ENCODE results near the gene PHYKPL.
"Not testable (repeated sequence)": the region's sequence is repeated elsewhere in the genome, so short reads cannot be mapped to it uniquely, and the experiment has no call there.

PHYKPL gene

DNA sequence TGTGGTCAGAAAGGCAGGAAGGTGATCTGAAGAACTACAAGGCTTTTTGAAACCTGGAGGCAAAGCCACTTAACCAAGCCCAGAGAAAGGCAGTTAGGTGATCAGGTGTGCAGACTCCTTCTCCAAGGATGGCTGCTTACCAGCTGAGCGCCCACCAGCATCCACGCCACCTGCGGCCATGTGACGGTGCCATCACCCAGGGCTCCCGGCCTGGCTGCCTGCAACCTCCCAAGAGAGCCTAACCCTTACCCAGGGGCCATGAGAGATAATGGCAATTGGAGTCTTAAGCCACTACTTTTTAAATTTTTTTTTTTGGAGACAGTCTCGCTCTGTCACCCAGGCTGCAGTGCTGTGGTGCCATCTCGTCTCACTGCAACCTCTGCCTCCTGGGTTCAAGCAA is 33.1 kb upstream of the PHYKPL start:
- DNase-seq (ENCODE audit: insufficient read length, low spot score) (no peak), FAIRE-seq (no peak)

DNA sequence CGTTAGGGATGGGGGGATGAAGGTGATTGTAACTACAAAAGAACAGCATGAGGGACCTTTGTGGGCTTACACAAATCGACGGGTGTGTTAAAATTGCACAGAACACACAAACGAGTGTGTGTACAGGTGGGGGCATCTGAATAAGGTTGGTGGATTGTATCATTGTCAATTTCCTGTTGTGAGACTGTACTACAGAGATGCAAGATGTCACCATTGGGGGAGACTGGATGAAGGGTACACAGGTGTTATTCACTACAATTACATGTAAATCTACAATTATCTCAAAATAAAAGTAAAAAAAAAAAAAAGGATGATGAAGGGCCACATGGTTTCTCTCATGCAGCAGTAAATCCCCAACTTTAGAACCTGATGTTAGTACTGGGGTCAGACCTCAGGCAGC is 31.4 kb upstream of the PHYKPL start:
- DNase-seq (ENCODE audit: insufficient read length, low spot score) (no peak), FAIRE-seq (no peak)

DNA sequence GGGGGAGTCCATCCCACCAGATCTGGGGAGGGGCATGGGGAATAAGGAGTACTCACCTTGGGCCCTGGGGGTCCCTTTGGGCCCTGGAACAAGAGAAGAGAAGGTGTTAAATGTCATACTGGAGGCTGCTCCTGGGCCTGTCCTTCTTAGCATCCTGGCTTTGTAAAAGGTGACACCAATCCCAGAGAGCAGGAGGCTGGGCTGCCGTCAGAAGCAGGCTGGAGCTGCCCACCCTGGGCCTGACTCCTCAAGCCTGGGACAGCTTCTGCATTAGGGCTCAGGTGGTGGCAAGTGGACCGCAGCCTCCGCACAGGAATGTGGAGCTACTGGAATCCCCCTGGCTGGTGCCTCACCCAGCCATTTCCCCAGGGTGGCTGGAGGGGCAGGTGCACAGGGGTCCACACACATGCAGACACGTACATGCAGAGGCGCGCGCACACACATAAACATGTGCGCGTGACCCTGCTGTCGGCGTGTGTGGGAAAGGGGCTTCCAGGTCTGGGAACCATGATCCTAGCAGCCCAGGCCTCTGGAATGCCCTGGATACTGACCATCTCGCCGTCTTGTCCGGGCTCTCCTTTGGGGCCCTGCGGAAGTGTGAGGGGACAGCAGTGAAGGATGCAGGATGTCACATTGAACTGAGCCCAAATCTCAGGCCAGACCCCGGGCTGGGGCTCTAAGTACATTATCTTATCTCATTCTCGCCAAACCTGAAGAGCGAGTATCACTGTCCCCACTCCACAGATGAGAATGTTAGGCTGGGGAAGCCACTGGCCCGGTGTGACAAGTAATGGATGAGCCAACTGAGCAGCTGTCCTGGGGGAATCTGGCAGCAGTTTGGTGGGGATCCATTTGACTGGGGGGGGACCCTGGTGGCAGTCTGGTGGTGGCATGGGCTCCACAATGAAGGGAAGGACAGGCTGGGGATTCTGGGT is 29.3 kb upstream of the PHYKPL start:
- DNase-seq (ENCODE audit: insufficient read length, low spot score): no peak
- no peak for FAIRE-seq

DNA sequence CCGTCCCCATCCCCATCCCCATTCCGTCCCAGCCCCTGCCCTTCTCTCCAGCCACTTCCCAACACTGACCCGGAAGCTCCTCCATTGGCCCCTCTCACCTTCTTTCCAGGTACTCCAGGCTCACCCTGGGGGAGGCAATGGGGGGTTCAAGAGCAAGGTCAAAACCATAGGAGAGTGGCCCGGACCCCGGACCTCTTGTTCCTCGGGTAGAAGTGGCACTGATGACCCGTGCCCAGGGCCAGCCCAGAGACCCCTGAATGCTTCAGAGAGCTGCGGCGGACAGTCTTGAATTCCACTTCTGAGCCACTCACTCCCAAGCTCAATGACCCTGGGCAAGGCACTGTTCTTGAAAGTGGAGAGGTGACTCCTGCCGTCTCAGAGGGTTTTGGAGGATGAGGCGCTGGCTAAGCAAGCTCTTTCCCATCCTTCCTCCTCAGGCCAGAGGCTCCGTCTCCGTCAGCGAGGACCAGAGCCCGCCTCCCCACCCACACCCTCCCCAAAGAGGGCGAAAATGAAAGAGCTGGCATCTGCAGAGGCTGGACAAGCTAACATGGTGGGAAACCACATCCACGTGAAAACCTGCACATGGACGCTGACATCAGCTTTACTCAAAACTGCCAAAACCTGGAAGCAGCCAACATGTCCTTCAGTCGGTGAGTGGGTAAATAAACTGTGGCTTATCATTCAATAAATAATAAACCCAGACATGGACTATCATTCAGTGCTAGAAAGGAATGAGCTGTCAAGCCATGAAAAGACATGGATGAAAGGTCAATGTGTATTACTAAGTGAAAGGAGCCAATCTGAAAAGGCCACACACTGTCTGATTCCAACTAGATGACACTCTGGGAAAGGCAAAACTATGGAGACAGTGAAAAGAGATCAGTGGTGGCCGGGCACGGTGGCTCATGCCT is 27.3 kb upstream of the PHYKPL start:
- no peak for FAIRE-seq

DNA sequence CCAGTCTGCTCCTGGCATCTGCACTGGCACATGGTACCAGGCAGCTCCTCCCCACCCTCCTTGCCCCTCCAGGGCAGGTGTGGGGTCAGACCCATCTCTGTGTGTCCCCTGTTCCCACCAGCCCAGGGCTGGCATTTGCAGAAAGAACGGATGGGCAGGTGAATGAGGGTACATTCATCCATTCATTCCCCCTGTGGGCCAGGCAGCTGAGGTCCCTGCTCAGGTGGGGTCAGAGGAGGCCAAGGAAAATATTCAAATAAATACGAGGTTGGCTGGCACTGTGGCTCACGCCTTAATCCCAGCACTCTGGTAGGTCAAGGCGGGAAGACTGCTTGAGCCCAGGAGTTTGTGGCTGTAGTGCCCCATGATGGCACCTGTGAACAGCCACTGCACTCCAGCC is 25.0 kb upstream of the PHYKPL start:
- DNase-seq (ENCODE audit: insufficient read length, low spot score) (no peak), FAIRE-seq (no peak)

More for the DNA sequence above, 27.3 kb upstream of the PHYKPL start:
- no peak for DNase-seq (ENCODE audit: insufficient read length, low spot score)

DNA sequence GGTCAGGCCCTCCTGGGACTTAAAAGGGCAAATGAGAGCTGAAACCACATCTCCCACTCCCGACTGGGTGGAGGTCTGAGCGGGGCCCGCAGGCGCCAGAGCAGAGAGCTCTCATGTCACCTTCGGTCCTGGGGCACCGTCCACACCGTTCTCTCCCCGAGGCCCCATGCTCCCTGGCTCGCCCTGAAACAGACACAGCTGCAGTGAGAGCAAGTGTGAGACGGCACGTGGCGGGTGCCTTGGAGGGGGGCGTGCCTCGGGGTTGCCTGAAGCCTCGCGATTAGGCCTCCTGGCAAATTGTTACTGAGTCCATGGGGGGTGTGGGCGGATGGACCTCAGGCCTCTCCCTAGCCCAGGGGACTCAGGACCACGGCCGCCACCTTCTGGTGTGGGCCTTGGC is 24.1 kb upstream of the PHYKPL start:
- FAIRE-seq (no peak), DNase-seq (ENCODE audit: insufficient read length, low spot score) (no peak)

DNA sequence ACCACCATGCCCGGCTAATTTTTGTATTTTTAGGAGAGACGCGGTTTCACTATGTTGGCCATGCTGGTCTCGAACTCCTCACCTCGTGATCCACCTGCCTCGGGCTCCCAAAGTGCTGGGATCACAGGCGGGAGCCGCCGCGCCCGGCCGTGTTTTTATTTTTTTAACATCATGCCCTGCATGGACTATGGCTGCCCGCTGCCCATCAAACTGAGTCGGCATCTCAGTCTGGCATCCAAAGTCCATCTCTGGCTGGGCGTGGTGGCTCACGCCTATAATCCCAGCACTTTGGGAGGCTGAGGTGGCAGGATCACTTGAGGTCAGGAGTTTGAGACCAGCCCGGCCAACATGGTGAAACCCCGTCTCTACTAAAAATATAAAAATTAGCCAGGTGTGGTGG is 21.0 kb upstream of the PHYKPL start:
- not testable (repeated sequence) for DNase-seq (ENCODE audit: insufficient read length, low spot score); FAIRE-seq

DNA sequence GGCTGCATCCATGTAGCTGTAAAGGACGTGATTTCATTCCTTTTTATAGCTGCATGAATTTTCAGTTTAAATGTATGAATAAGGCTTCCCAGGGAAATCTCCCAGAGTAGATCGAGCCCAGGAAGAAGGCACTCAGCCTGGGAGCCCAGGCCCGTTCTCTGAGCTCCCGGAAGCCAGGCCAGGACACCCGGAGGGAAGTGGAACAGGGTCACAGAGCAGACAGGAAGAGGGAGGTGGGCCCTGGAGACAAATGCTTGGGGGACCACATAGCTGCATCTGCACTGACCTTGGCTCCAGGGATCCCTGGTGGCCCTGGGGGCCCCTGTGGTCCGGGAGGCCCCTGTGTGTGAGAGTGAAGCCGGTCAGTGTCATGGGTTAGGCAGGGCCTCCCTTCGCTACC is 19.7 kb upstream of the PHYKPL start:
- no peak for FAIRE-seq
- no peak for DNase-seq (ENCODE audit: insufficient read length, low spot score)

DNA sequence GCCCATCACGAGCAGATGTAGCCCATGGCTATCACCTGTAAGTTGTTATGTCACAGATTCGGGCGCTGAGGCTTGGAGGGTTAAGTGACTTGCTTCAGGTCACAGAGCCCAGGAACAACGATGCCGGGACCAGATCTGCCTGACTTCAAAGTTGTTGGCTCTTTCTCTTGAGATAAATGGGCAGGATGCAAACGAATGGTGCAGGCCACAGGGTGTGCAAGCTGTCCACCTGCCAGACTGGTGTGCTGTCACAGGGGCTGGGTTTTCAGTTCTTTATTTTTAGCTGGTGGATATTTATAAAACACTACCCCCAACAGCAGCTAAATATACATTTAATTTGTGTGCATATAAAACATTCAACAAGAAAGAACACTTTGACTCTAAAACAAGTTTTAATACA is 17.7 kb upstream of the PHYKPL start:
- no peak for FAIRE-seq

DNA sequence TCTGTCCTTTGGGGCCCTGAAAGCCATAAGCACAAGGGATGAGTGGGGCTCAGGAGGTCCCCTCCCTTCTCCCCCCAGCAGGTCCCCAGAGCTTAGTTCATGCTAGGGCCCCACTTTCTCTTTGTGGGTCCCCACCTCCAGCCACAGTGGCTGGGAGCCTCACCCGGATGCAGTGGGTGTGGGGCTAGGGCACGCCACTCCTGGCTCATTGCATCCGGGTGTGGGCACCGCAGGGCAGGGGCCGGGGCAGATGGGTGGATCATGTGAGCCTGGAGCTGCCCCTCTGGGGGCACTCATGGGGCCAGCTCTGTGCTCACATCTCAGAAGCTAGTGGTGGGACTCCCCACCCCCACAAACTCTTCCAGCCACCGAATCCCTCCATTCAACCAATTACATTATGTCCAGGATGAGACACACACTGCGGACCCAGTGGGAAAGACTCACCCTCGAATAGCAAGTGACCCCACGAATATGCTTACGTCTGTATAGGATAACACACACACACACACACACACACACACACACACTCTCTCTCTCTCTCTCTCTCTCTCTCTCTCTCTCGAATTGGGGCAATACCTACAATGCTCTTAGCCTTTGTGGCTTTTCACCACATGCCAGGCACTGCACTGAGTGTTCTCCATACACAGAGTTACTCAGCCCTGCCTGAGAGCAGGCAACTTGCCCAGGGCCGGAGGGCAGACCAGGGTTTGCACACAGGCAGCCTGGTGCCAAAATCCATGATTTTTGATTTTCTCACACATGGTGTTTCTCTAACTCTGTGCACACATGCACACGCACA is 16.8 kb upstream of the PHYKPL start:
- DNase-seq (ENCODE audit: insufficient read length, low spot score) (no peak), FAIRE-seq (no peak)

More for the DNA sequence above, 17.7 kb upstream of the PHYKPL start:
- DNase-seq (ENCODE audit: insufficient read length, low spot score): no peak

DNA sequence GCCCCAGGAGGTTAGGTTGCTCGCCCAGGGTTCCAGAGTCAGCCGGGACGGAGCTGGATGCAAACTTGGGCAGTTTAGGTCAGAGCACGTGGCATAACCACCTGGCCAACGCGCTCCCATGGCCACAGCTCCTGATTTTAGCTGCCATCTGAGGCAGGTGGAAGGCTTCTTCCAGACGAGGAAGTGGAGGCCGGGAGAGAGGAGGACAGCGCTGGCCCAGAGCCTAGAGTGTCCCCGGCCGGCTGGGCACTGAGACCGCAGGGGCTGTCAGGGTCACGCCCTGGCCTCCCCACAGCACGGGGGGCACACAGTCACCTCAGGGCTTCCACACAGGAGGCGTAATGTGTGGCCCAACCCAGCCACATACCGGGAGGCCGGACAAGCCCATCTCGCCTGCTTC is 16.1 kb upstream of the PHYKPL start:
- FAIRE-seq (no peak), DNase-seq (ENCODE audit: insufficient read length, low spot score) (no peak)

DNA sequence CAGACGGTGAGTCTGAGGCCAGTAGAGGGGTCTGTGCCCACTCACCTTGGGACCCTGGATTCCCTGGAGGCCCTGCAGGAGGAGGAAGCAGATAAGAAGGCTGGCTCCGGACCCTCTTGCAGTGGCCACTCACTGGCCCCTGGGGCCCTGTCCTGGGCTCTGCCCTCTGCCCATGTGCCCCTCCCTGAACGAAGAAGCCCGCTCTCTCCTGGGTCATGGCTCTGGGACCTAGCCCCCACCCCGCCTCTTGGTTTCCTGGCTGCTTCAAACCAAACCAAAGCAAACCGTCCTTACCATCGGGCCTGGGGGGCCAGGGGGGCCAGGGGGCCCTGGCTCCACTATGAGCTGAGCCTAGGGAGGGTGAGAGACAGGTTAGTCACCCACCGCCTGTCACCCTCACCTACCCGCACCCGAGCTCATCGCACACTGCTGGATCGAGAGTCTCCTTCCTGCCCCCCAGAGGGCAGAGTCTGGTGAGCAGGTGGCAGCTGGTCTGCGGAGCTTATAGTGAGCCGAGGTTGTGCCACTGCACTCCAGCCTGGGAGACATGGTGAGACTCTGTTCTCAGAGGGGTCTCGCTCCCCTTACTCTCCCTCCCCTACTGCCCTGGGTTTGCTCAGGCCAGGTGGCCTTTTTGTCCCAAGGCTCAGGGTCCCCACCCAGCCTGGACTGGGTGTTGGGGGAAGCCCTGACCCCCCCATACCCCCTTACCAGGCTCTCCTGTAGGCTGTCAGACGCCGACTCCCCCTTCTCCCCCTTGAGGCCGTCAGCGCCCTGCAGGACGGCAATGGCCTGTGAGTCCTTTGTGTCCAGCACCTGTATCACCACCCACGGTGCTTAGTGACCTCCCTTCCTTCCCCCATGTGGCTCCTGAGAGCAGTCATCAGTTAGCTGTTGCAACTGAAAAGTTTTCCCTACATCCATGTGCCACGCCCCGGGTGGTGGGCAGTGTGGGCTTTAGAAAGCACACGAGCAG is 15.2 kb upstream of the PHYKPL start:
- no peak for FAIRE-seq
- no peak for DNase-seq (ENCODE audit: insufficient read length, low spot score)

DNA sequence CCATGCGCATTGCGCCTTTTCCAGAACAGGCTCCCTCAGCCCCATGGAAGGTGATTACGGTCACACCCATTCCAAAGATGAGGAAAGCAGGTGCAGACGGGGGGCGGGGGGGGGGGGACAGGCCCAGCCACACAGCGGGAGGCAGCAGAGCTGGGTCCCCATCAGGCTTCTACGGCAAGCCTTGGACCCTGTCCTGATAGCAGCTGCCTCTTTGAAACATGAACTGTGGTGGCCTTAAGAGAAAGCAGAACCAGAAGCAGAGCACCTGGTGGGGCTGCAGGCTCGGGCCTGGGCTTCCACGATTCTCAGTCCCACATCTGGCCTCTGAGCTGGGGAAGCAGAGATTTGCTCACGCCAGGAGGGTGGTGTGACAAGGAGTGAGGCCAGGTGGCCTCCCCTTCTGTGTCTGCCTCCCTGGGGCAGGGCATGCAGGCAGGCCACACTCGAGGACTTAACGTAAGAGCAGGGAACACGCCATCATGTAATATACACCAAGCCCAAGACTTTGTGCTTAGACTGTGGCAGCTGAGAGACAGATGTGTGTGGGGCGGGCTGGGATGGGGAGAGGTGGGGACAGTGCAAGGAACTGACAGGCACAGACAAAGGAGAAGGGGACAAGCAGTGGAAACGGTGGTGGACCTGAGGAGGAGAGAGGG is 14.2 kb upstream of the PHYKPL start:
- DNase-seq (ENCODE audit: insufficient read length, low spot score) (no peak), FAIRE-seq (no peak)

DNA sequence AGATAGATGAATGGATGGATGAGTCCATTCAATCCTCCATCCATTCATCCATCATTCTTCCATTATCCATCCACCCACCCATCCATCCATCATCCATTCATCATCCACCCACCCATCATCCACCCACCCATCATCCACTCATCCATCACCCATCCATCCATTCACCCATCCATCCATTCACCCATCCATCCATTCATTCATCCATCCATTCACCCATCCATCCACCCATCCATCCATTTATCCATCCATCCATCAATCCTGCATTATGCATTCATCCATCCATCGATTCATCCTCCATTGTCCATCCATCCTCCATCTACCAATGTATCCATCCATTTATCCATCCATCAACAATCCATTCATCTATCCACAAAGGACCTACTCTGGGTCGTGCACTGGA is 12.8 kb upstream of the PHYKPL start:
- FAIRE-seq: no peak

DNA sequence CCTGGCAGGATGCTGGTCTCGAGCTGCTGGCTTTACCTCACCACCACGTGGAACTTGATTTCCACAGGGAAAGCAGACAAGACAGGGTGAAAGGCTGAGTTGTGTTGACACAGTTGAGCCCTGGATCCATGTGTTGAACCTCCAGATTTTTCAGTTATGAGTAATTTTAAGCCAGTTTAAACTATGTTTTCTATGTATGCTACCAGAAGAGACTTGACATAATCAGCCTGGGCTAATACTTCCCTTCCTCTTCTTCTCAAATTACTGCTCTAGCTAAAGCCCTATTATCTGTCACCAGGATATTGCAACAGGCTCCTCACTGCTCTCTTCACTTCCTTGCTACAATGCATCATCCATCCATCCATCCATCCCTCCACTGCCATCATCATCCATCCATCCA is 12.0 kb upstream of the PHYKPL start:
- FAIRE-seq (no peak), DNase-seq (ENCODE audit: insufficient read length, low spot score) (no peak)

More for the DNA sequence above, 12.8 kb upstream of the PHYKPL start:
- DNase-seq (ENCODE audit: insufficient read length, low spot score): no peak

DNA sequence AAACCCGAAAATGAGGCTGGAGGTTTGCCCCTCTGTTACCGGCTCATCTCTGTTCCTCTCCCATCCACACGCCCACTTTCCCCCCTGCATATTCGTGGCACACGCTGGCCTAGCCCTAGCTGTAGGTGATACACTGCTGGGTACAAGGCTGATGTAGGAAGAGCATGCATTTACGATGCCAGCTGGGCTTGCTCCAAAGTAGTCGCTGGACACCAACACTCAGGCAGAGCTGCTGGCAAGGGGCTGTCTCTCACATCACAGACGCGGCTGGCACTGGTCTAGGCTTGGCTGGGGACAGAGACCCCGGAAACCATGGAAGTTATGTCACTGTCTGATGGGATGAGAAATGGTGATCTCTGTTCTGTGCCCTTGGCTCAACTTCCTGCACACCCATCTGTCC is 9.8 kb upstream of the PHYKPL start:
- no peak for FAIRE-seq
- no peak for DNase-seq (ENCODE audit: insufficient read length, low spot score)

DNA sequence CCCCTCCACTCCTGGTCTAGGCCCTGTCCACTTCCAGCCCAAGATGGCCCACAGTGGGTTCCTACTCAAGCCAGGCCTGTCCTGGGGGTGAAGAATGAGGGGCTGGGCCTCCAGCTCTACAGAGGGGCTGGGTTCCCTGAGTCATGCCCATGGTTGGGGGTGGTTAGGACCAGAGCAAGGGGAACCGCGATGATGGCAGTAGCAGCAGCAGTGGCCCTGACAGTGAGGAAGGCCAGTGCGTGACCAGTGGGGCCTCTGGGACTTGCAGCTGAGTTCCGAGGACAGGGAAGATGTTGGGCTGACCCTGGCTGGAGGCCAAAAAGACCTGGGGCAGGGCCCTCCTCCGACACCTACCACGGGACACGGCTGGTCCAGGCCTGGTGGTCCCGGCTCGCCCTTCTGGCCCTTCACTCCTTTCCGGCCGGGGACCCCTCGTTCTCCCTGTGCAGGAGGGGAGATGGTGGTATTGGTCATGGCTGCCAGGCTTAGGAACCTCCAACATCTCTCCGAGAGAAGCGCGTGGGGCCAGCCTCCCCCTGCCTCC is 9.2 kb upstream of the PHYKPL start:
- FAIRE-seq (no peak), DNase-seq (ENCODE audit: insufficient read length, low spot score) (no peak)

DNA sequence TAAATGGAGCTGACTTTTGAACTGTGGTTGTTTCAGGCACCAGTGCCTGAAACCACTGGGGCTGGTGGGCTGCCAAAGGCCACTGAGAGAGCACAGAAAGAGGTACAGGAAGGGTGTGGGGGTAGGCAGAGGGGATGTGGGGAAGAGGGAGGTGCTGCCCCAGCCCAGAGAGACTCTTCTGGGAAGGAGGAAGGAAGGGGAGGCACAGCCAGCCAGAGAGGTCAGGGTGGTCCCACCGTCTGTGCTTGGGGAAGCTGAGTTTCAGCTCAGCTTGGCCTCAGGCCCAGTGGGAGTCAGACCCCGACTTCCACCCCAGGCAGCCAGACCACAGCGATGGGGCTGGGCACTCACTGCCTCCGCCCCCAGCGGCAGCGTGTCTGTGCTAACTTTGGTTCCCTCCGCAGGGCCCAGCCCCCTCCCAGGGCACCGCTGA is 8.6 kb upstream of the PHYKPL start:
- DNase-seq (ENCODE audit: insufficient read length, low spot score): no peak

DNA sequence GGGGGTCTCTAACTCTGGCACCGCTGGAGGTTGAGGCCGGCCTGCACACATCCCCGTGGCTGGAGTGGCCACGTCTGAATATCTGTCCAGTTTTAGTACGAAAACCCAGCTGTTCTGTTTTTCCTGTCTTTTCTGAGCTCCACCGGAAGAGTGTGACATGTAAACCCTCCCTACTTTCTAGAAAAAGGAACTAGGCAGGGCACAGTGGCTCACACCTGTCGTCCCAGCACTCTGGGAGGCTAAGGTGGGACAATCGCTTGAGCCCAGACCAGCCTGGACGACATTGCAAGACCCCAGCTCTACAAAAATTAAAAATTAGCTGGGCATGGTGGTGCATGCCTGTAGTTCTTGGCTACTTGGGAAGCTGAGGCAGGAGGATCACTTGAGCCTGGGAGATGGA is 8.2 kb upstream of the PHYKPL start:
- DNase-seq (ENCODE audit: insufficient read length, low spot score) (no peak), FAIRE-seq (no peak)

More for the DNA sequence above, 8.6 kb upstream of the PHYKPL start:
- FAIRE-seq: no peak
